ENCODE data around the gene IFRD1.

DNA sequence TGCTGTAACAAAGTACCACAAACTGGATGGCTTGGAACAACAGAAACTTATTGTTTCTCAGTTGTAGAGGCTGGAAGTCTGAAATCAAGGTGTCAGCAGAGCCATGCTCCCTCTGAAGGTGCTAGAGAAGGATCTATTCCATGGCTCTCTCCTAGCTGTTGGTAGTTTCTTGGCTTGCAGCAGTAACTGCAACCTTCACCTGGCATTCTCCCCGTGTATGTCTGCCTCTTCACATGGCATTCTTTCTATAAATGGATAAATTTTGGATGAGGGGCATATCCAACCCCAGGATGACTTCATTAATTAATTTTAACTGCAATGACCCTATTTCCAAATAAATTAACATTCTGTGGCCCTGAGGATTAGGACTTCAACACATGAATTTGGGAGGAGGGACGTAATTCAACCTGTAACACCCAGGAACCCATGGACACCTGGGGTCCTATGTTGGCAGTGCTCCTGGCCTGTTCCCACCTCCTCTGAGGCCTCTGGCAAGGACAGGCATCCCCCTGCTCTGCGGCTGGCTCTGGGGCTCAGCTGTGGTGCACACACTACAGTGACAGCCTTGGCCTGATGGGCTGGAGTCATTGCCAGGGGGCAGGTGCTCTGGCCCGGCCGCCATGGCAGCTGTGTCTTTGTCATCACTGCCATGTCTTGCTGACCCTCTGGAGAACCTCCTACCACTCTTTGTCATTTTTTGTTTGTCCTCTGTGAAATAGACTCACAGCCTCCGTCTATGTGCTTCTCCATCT, 61.4 kb downstream of the IFRD1 start:
- TF ChIP-seq, protein P1, sequence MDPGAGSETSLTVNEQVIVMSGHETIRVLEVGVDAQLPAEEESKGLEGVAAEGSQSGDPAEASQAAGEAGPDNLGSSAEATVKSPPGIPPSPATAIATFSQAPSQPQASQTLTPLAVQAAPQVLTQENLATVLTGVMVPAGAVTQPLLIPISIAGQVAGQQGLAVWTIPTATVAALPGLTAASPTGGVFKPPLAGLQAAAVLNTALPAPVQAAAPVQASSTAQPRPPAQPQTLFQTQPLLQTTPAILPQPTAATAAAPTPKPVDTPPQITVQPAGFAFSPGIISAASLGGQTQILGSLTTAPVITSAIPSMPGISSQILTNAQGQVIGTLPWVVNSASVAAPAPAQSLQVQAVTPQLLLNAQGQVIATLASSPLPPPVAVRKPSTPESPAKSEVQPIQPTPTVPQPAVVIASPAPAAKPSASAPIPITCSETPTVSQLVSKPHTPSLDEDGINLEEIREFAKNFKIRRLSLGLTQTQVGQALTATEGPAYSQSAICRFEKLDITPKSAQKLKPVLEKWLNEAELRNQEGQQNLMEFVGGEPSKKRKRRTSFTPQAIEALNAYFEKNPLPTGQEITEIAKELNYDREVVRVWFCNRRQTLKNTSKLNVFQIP (CRISPR knock-in tag; IDR thresholded peaks at IDR 0.05; ENCODE audit: borderline replicate concordance, low read depth), result no peak
- TF ChIP-seq, protein P2, sequence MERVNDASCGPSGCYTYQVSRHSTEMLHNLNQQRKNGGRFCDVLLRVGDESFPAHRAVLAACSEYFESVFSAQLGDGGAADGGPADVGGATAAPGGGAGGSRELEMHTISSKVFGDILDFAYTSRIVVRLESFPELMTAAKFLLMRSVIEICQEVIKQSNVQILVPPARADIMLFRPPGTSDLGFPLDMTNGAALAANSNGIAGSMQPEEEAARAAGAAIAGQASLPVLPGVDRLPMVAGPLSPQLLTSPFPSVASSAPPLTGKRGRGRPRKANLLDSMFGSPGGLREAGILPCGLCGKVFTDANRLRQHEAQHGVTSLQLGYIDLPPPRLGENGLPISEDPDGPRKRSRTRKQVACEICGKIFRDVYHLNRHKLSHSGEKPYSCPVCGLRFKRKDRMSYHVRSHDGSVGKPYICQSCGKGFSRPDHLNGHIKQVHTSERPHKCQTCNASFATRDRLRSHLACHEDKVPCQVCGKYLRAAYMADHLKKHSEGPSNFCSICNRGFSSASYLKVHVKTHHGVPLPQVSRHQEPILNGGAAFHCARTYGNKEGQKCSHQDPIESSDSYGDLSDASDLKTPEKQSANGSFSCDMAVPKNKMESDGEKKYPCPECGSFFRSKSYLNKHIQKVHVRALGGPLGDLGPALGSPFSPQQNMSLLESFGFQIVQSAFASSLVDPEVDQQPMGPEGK (CRISPR knock-in tag; IDR thresholded peaks at IDR 0.05; ENCODE audit: borderline replicate concordance), result no peak
- TF ChIP-seq PPARA (CRISPR knock-in tag; IDR thresholded peaks at IDR 0.05; ENCODE audit: borderline replicate concordance) (no peak), RARB (CRISPR knock-in tag; IDR thresholded peaks at IDR 0.05) (no peak), GLIS3 (CRISPR knock-in tag; IDR thresholded peaks at IDR 0.05) (no peak), ZFP3 (CRISPR knock-in tag; IDR thresholded peaks at IDR 0.05) (no peak), ZFP30 (CRISPR knock-in tag; IDR thresholded peaks at IDR 0.05) (no peak), CSDC2 (CRISPR knock-in tag; IDR thresholded peaks at IDR 0.05) (no peak), TOX (CRISPR knock-in tag; IDR thresholded peaks at IDR 0.05; ENCODE audit: borderline replicate concordance) (no peak), SNAI2 (CRISPR knock-in tag; IDR thresholded peaks at IDR 0.05) (no peak), ARNTL (CRISPR knock-in tag; IDR thresholded peaks at IDR 0.05; ENCODE audit: borderline replicate concordance, low read depth) (no peak), BACH2 (CRISPR knock-in tag; IDR thresholded peaks at IDR 0.05; ENCODE audit: borderline replicate concordance) (no peak), ZNF8 (CRISPR knock-in tag; IDR thresholded peaks at IDR 0.05) (no peak)

Data from SK-N-SH treated with all-trans-retinoic acid at 6 μM for 48 hours (cell line).